Activated naive CD4-positive, alpha-beta T cell treated with anti-CD3 and anti-CD28 coated beads for 36 hours (primary cell): ENCODE results near the gene RAD51B. TPM values are rescaled to one million over a fixed set of nuclear protein-coding genes. Genes with fewer than 3 reads are reported as not detected.
"Not testable (repeated sequence)": the region's sequence is repeated elsewhere in the genome, so short reads cannot be mapped to it uniquely, and the experiment has no call there.

Experiments used
- CTCF ChIA-PET: fragments of 350-600 bp; sonication (Branson Sonifier 250); formaldehyde crosslinking; loops from one replicate; lab custom pipeline; 2021; ENCODE audit warnings: antibody characterized with exemption; lab: Charles Lee
- DNase-seq: peaks from one replicate; pipeline ENCODE4 v3.0.0-alpha.2; 2020
- H3K27ac Mint-ChIP-seq: one replicate; pipeline ENCODE4 v1.8.0; 2021; ENCODE audit warnings: mild to moderate bottlenecking, mixed read lengths
- H3K27me3 Mint-ChIP-seq: one replicate; pipeline ENCODE4 v1.8.0; 2021; ENCODE audit warnings: low read depth, mixed read lengths
- H3K36me3 Mint-ChIP-seq: one replicate; pipeline ENCODE4 v1.8.0; 2021; ENCODE audit warnings: low read depth, mixed read lengths
- H3K4me1 Mint-ChIP-seq: one replicate; pipeline ENCODE4 v1.8.0; 2021; ENCODE audit warnings: low read depth, mixed read lengths
- H3K4me3 Mint-ChIP-seq: one replicate; pipeline ENCODE4 v1.8.0; 2021; ENCODE audit warnings: mild to moderate bottlenecking, moderate library complexity, mixed read lengths
- H3K9me3 Mint-ChIP-seq: one replicate; pipeline ENCODE4 v1.8.0; 2021; ENCODE audit warnings: mixed read lengths
- intact Hi-C: fragments of 100-400 bp; cut with micrococcal nuclease; formaldehyde crosslinking; loops from one replicate; pipeline ENCODE4 v1.15.1; 2023
- total RNA-seq, 2 experiments: library from RNA; stranded (reverse); gene quantifications; one replicate each; pipeline ENCODE4 v1.2.3, GENCODE V29; 2021

The RAD51B gene
- total RNA-seq, 2 experiments from 2014 or later, result 44.8 to 47.6 TPM

DNA sequence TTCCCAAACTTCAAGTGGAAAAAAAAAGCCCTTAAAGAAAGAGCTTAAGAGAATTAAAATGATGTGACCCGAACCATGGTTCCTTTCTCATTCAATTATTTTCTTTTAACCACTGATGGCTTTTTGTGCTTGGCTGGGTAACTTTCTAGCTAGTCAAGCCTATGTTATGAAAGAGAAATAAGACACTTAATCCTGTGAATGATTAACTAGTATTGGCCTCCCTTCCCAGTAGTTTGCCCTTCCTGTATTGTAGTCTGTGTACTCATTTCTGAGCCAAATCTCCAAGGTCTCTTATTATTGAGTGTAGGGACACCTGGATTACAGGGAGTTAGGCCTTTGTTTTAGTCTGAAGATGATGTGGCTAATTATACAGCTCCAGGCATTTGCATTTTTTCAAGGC is 353.0 kb downstream of the RAD51B start:
- intact Hi-C loops, result no loop called here

DNA sequence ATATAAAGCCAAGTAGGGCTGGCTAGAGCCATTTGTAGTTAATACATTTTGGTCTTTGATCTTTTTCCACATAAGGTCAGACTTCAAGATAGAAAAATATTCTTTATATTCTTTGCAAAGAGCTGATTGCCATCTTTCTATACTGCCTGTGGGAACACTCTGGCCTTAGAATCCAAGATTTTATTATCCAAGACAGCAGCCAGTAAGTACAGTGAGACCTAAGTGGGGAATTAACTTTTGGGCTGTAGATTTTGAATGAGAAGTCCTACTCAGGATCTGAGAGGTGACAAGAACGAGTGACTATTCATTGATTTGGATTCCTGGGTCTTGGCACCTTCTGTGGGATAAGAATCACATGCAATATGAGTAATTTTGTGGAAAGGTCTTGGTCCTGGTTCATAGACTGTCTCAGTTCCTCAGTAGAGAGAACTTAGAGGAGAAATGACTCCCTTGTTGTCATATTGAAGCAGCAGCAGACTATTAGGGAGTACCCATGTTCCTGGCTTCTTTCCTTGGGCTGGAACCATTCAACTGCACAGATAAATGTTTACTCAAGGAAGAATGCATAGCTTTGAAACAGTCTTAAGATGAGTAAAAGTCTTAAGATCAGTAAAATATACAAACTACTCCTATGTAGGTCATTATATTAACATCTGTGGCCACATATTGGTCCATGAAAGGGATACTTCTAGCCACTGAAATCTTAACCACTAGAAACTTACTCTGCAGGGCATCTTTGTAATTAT is 353.8 kb downstream of the RAD51B start:
- Mint-ChIP-seq H3K4me1 (no peaks in the 10 kb centered on the region), H3K27me3 (no peaks in the 10 kb centered on the region), H3K9me3 (no peaks in the 10 kb centered on the region), H3K4me3 (no peak overlapping the region), H3K27ac (no peak overlapping the region), H3K36me3 (peaks cover 2% of the 10 kb centered on the region)
- CTCF ChIA-PET, result interaction anchor here (0.7 kb wide), 1 partner anchor 74 kb away, joined by 3 read pairs; no protein-coding TSS in a partner anchor
- no peak for DNase-seq
- intact Hi-C loops, result no loop called here

More for the DNA sequence above, 353.0 kb downstream of the RAD51B start:
- DNase-seq, result no peak
- CTCF ChIA-PET, result interaction anchor here (0.7 kb wide), 1 partner anchor 74 kb away, joined by 3 read pairs; no protein-coding TSS in a partner anchor
- Mint-ChIP-seq H3K9me3 (no peaks in the 10 kb centered on the region), H3K4me1 (no peaks in the 10 kb centered on the region), H3K27me3 (no peaks in the 10 kb centered on the region), H3K27ac (no peak overlapping the region), H3K36me3 (peaks cover 2% of the 10 kb centered on the region), H3K4me3 (no peak overlapping the region)

DNA sequence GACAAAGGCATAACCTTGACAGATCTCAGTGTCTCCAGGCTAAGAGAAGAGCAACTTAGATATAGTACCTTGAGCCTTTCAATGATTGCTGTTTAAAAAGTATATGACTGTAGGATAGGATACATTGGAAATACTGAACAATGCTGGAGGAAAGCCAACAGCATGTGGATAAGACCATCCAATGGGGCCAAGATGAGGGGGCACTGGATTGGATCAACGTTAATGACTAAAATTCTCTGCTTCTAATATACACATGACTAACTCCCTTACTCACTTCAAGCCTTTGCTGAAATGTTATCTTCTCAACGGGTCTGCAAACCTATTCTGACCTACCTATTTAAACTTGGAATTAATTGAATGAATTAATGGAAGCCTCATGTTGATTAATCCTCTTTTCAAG is 354.9 kb downstream of the RAD51B start:
- H3K4me3 Mint-ChIP-seq, result no peak overlapping the region
- H3K27me3 Mint-ChIP-seq, result no peaks in the 10 kb centered on the region
- no peak for DNase-seq
- CTCF ChIA-PET, result no interaction called here
- H3K4me1 Mint-ChIP-seq, result no peaks in the 10 kb centered on the region
- peaks cover 2% of the 10 kb centered on the region for H3K36me3 Mint-ChIP-seq
- H3K9me3 Mint-ChIP-seq, result no peaks in the 10 kb centered on the region
- H3K27ac Mint-ChIP-seq, result no peak overlapping the region
- intact Hi-C loops, result no loop called here

DNA sequence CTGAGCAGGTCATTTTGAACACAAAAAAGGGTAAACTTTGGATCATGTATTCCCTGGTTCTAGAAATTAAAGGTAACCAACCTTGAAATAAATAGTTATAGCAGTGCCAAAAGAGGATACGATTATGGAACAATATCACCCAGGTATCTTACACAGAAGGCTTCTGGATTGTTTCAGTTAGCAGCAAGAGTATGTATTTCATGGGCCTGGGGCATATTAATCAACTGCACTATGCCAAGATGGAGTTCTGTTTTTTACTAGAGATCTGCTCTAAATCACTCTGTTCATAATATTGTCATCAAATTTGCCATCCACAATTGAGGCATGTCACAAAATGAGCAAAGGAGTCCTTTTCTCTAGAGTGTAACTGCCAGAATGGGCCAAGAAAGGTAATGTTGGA is 357.1 kb downstream of the RAD51B start:
- CTCF ChIA-PET, result no interaction called here
- Mint-ChIP-seq H3K27me3 (no peaks in the 10 kb centered on the region), H3K4me3 (no peak overlapping the region), H3K4me1 (peaks cover 11% of the 10 kb centered on the region), H3K9me3 (no peaks in the 10 kb centered on the region), H3K27ac (no peak overlapping the region), H3K36me3 (peaks cover 2% of the 10 kb centered on the region)
- DNase-seq, result no peak
- intact Hi-C loops, result no loop called here

DNA sequence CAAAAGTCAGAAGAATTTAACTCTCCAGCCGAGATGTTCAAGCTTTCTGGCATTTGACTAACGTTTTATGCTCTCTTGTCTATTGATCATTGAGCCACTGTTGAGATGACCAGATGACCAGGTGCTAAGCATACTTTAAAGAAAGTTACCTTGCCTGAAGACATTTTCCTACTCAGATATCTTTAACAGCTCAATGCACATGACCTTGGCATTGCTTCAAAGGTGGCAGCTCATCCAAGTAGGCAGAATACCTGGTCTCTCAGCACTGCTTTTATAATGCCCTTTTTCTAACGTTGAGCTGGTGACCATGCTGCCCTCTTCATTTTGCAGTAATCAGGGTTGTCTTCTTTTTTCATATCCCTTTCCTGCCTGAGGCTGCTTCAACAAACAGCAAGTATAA is 358.1 kb downstream of the RAD51B start:
- CTCF ChIA-PET, result interaction anchor here (0.6 kb wide), 1 partner anchor 70 kb away, joined by 3 read pairs; no protein-coding TSS in a partner anchor
- H3K9me3 Mint-ChIP-seq, result no peaks in the 10 kb centered on the region
- intact Hi-C loops, result no loop called here
- H3K4me1 Mint-ChIP-seq, result peaks cover 21% of the 10 kb centered on the region
- DNase-seq, result no peak
- no peak overlapping the region for H3K27ac Mint-ChIP-seq
- H3K4me3 Mint-ChIP-seq, result no peak overlapping the region
- no peaks in the 10 kb centered on the region for H3K36me3 Mint-ChIP-seq
- no peaks in the 10 kb centered on the region for H3K27me3 Mint-ChIP-seq

DNA sequence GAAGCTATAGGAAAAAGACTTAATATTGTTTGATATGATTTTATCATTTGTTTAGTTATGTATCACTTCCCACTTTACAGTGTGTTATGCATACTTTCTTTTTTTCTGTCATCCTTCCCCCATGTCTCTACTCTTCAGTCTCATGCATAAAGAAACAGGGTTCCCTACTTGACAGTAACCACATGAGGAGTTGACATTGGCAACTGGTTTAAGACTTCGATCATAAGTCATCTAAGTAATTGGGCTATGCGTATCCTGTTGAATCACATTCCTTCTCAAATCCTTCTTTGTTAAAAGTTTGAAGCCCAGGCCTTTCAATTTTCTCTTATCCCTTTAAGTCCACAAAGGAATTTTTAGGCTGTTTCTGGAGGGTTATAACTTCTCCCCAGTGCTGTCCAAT is 358.7 kb downstream of the RAD51B start:
- Mint-ChIP-seq H3K27ac (no peak overlapping the region), H3K4me1 (peaks cover 26% of the 10 kb centered on the region), H3K4me3 (no peak overlapping the region), H3K27me3 (no peaks in the 10 kb centered on the region), H3K36me3 (no peaks in the 10 kb centered on the region), H3K9me3 (no peaks in the 10 kb centered on the region)
- CTCF ChIA-PET, result no interaction called here
- DNase-seq, result no peak
- intact Hi-C loops, result no loop called here

DNA sequence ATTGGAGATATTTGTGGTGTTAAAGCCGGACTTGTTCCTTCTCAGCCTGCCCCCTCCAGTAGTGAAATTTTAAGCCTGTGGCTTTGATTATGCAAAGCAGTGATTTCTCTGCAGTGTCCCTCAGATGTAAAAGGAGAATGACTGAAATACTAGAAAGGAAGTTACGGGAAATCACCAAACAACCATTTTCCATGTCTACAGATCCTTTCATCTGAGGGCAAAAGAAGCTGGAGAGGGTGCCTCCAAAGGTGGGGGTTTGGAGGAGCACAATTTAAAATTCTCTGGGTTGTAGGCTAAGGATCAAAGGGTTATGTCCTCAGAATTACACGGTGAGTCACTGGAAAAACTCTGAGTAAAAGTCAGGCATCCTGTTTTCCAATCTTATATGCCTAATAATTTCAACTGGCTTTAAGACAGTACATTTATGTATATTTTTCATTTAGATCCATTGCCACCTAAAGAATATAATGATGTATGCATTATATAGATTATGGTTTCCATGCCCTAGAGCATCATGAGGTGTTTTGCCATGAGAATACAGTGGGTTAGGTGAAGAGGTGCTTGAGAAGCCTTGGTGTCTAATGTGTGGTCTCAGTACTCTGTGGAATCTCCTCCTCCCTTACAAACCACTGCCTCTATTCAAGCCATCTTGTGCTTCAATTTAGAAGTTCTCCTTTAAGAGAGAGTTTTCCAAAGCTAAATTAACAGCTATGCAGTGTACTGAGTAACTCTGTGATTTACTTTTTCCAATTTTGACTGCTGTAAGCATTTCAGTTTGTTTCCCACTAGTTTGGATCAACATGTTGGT is 362.1 kb downstream of the RAD51B start:
- DNase-seq, result no peak
- Mint-ChIP-seq H3K27me3 (no peaks in the 10 kb centered on the region), H3K36me3 (no peaks in the 10 kb centered on the region), H3K4me1 (peaks cover 29% of the 10 kb centered on the region), H3K4me3 (no peak overlapping the region), H3K9me3 (no peaks in the 10 kb centered on the region), H3K27ac (no peak overlapping the region)
- CTCF ChIA-PET, result no interaction called here
- intact Hi-C loops, result loop anchor here (1.0 kb wide), 2 partner anchors 29 to 51 kb away; no protein-coding TSS in a partner anchor

DNA sequence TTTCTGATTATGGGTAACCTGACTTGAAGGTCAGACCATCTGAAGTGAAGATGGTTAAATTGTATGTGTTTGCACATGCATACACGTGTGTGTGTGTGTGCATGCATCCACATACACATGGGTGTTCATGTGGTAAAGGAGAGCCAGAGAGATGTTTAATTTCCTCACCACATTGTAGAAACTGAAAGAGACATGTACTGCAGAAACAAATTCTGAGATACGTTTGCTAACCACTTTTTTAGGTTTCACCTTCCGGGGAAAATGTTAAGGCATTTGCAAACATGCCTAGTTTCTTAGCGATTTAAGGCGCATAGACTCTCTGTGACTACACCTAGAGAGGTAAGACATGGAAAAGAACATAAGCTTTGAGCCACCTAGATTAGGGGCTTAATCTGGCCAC is 362.9 kb downstream of the RAD51B start:
- H3K36me3 Mint-ChIP-seq, result no peaks in the 10 kb centered on the region
- intact Hi-C loops, result loop anchor here (1.0 kb wide), 2 partner anchors 28 to 50 kb away; no protein-coding TSS in a partner anchor
- H3K27ac Mint-ChIP-seq, result peak overlapping the region; percentile 34
- no peak overlapping the region for H3K4me3 Mint-ChIP-seq
- H3K4me1 Mint-ChIP-seq, result peaks cover 29% of the 10 kb centered on the region
- no peaks in the 10 kb centered on the region for H3K9me3 Mint-ChIP-seq
- no peaks in the 10 kb centered on the region for H3K27me3 Mint-ChIP-seq
- CTCF ChIA-PET, result interaction anchor here (1.5 kb wide), 1 partner anchor 67 kb away, joined by 4 read pairs; no protein-coding TSS in a partner anchor
- DNase-seq, result peak; percentile 10

DNA sequence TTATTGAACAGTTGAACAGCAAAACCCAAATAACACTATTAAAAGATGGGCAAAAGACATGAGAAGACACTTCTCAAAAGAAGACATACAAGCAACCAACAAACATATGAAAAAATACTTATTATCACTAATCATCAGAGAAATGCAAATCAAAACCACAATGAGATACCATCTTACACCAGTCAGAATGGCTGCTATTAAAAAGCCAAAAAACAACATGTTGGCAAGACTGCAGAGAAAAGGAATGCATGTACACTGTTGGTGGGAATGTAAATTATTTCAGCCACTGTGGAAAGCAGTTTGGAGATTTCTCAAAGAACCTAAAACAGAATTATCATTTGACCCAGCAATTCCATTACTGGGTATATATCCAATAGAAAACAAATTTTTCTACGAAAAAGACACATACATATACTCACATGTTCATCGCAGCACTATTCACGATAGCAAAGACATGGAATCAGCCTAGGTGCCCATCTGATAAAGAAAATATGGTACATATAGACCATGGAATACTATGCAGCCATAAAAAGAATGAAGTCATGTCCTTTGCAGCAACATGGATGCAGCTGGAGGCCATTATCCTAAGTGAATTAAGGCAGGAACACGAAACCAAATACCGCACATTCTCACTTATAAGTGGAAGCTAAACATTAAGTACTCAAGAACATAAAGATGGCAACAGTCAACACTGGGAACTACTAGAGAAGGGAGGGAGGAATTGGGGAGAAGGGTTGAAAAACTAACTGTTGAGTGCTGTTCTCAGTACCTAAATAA is 367.1 kb downstream of the RAD51B start:
- H3K9me3 Mint-ChIP-seq, intact Hi-C loops, H3K4me3 Mint-ChIP-seq, H3K36me3 Mint-ChIP-seq, H3K27ac Mint-ChIP-seq, H3K27me3 Mint-ChIP-seq, DNase-seq: not testable (repeated sequence)
- CTCF ChIA-PET, result interaction anchor here (0.6 kb wide), 1 partner anchor 303 kb away, joined by 3 read pairs; no protein-coding TSS in a partner anchor
- H3K4me1 Mint-ChIP-seq, result peaks cover 18% of the 10 kb centered on the region

DNA sequence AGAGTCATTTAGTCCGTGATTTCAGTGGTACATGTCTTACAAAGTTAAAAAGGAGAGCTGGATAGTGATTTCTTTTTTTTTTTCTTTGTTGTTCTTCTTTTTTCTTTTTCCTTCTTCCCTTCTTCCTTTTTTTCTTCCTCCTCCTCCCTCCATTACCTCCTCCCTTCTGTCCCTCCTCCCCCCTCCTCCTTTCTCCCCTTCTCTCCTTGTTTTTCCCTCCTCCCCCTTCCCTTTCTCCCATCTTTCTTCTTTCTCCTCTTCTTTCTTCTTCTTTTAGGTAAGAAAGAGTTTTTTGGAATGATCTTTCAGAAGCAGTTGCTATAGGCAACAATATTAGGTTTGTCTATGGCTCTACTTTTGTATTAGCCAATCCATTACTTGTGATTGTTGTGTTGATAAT is 368.6 kb downstream of the RAD51B start:
- H3K27me3 Mint-ChIP-seq, result no peaks in the 10 kb centered on the region
- intact Hi-C loops, result no loop called here
- H3K36me3 Mint-ChIP-seq, result no peaks in the 10 kb centered on the region
- peaks cover 4% of the 10 kb centered on the region for H3K4me1 Mint-ChIP-seq
- no peak for DNase-seq
- CTCF ChIA-PET, result no interaction called here
- no peaks in the 10 kb centered on the region for H3K9me3 Mint-ChIP-seq
- no peak overlapping the region for H3K4me3 Mint-ChIP-seq
- H3K27ac Mint-ChIP-seq, result no peak overlapping the region

DNA sequence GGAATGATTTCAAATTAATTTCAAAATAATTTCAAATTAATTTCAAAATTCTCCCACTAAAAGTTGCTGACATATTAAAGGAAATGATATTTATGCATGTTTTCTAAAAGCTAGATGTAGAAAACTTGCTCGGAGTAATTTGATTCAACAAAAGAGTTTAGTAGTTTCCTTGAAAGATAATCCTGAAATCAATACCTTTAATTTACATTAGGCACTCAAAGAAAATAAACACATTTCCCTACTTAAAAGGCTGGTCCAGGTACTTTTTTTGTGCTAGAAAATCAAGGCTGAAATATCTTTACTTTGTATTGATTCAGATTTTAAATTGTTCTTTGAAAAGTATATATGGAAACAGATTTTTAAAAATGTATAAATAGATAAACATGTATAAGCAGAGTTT is 370.5 kb downstream of the RAD51B start:
- Mint-ChIP-seq H3K4me3 (no peak overlapping the region), H3K9me3 (no peaks in the 10 kb centered on the region), H3K4me1 (no peaks in the 10 kb centered on the region), H3K27ac (no peak overlapping the region), H3K27me3 (no peaks in the 10 kb centered on the region), H3K36me3 (no peaks in the 10 kb centered on the region)
- intact Hi-C loops, result no loop called here
- CTCF ChIA-PET, result interaction anchor here (0.6 kb wide), 1 partner anchor 628 kb away, joined by 3 read pairs; no protein-coding TSS in a partner anchor
- no peak for DNase-seq
